OCI-LY3 (cell line): Measurements from ENCODE around the gene ABCF3.

Experiments
- H2AFZ ChIP-seq: fragments of 200-600, 300-600 bp; shearing (Covaris generic); 2 replicates; pipeline ENCODE4 v1.6.0; 2014; ENCODE audit warnings: antibody characterized with exemption, low read depth, low read length
- H3K27ac ChIP-seq: fragments of 200-600, 300-600 bp; sonication (generic); 2 replicates; pipeline ENCODE4 v1.5.1; 2014; ENCODE audit warnings: mild to moderate bottlenecking, low read length, moderate library complexity, mixed read lengths
- H3K27me3 ChIP-seq: fragments of 200-600, 300-600 bp; sonication (generic); 2 replicates; pipeline ENCODE4 v1.6.1; 2014; ENCODE audit warnings: low read depth, low read length, mixed read lengths
- H3K36me3 ChIP-seq: fragments of 200-600, 300-600 bp; sonication (generic); replicated peaks from 2 replicates; pipeline ENCODE3; 2014; ENCODE audit warnings: low read depth, low read length, mixed read lengths
- H3K4me1 ChIP-seq: fragments of 300-600, 200-600 bp; sonication (generic); 2 replicates; pipeline ENCODE4 v1.6.1; 2014; ENCODE audit warnings: low read length, mixed read lengths
- H3K4me2 ChIP-seq: fragments of 200-600, 300-600 bp; sonication (generic); 2 replicates; pipeline ENCODE4 v1.6.1; 2014; ENCODE audit warnings: low read length, mixed read lengths
- H3K4me3 ChIP-seq: fragments of 300-600, 200-600 bp; sonication (generic); 2 replicates; pipeline ENCODE4 v1.5.1; 2014; ENCODE audit warnings: antibody characterized with exemption, mild to moderate bottlenecking, low read length, moderate library complexity
- H3K79me2 ChIP-seq: fragments of 300-600, 200-600 bp; shearing (Covaris generic); 2 replicates; pipeline ENCODE4 v1.6.1; 2014; ENCODE audit warnings: mild to moderate bottlenecking, low read length, mixed read lengths
- H3K9ac ChIP-seq: fragments of 300-600, 200-600 bp; shearing (Covaris generic); 2 replicates; pipeline ENCODE4 v1.6.0; 2014; ENCODE audit warnings: mild to moderate bottlenecking, low read length, moderate library complexity
- H3K9me3 ChIP-seq: fragments of 200-600, 300-600 bp; shearing (Covaris generic); 2 replicates; pipeline ENCODE4 v1.6.1; 2014; ENCODE audit warnings: low read length, mixed read lengths; ENCODE audit not compliant: insufficient read depth
- H4K20me1 ChIP-seq: fragments of 200-600, 300-600 bp; sonication (generic); 2 replicates; pipeline ENCODE4 v1.6.1; 2016; ENCODE audit warnings: low read length, mixed read lengths; ENCODE audit not compliant: insufficient read depth
- CTCF ChIP-seq: fragments of 200-600, 300-600 bp; sonication (generic); IDR thresholded peaks from 2 replicates; pipeline ENCODE4 v1.5.1; 2014; ENCODE audit warnings: antibody characterized with exemption, low read length, low read depth
- EZH2phosphoT487 ChIP-seq: fragments of 200-600 bp; shearing (Covaris generic); IDR thresholded peaks from 2 replicates; pipeline ENCODE4 v1.6.1; 2018; ENCODE audit warnings: antibody characterized with exemption, mixed run types, low read depth

ABCF3 gene

GRCh38 chr3:184241141-184241446, 55.1 kb downstream of the ABCF3 start:
- Histone ChIP-seq H3K4me2 (no peak overlapping the region), H3K36me3 (peaks cover 23% of the 10 kb centered on the region), H3K9me3 (no peaks in the 10 kb centered on the region), H3K27me3 (no peaks in the 10 kb centered on the region), H3K4me3 (no peak overlapping the region), H3K4me1 (no peaks in the 10 kb centered on the region), H4K20me1 (no peaks in the 10 kb centered on the region), H3K27ac (no peak overlapping the region), H2AFZ (no peak overlapping the region), H3K79me2 (0 out of 2 replicates have a peak, but pooled peaks cover 5% of the 10 kb centered on the region), H3K9ac (no peak overlapping the region)
- TF ChIP-seq EZH2phosphoT487 (no peak), CTCF (no peak)

GRCh38 chr3:184241447-184242296, 55.7 kb downstream of the ABCF3 start:
- H3K27ac ChIP-seq: no peak overlapping the region
- H2AFZ ChIP-seq: no peak overlapping the region
- 0 out of 2 replicates have a peak, but pooled peaks cover 10% of the 10 kb centered on the region for H3K79me2 ChIP-seq
- peaks cover 23% of the 10 kb centered on the region for H3K36me3 ChIP-seq
- H3K27me3 ChIP-seq: no peaks in the 10 kb centered on the region
- H3K4me2 ChIP-seq: no peak overlapping the region
- no peaks in the 10 kb centered on the region for H3K4me1 ChIP-seq
- no peaks in the 10 kb centered on the region for H3K9me3 ChIP-seq
- TF ChIP-seq CTCF: peak; percentile 19; the same call in 1 of the 2 replicates
- no peak for TF ChIP-seq EZH2phosphoT487
- H4K20me1 ChIP-seq: no peaks in the 10 kb centered on the region
- H3K4me3 ChIP-seq: no peak overlapping the region
- H3K9ac ChIP-seq: no peak overlapping the region

GRCh38 chr3:184242297-184242685, 56.3 kb downstream of the ABCF3 start:
- Histone ChIP-seq H3K9me3 (no peaks in the 10 kb centered on the region), H3K4me2 (no peak overlapping the region), H3K27me3 (no peaks in the 10 kb centered on the region), H4K20me1 (no peaks in the 10 kb centered on the region), H3K4me1 (no peaks in the 10 kb centered on the region), H3K79me2 (peaks cover 16% of the 10 kb centered on the region), H3K9ac (no peak overlapping the region), H3K27ac (no peak overlapping the region), H3K4me3 (no peak overlapping the region), H2AFZ (no peak overlapping the region), H3K36me3 (peaks cover 23% of the 10 kb centered on the region)
- no peak for TF ChIP-seq CTCF
- no peak for TF ChIP-seq EZH2phosphoT487
